ENCODE measurements around the gene PAQR9.

GRCh38 chr3:142990721-142991120, 27.2 kb upstream of the PAQR9 start:
- no peak for TF ChIP-seq CTCF (conservative IDR thresholded peaks at IDR 0.05; ENCODE audit: low read length)
- TF ChIP-seq EZH2phosphoT487 (IDR thresholded peaks at IDR 0.05; ENCODE audit: borderline replicate concordance, low read depth, low read length), result no peak
